ENCODE results near the gene RAB29. TPM values are rescaled to one million over a fixed set of nuclear protein-coding genes. Genes with fewer than 3 reads are reported as not detected.

The RAB29 gene
- polyA plus RNA-seq, 1 of the 3 experiments (the other 2 are of a cell fraction) = 9.2 TPM

DNA sequence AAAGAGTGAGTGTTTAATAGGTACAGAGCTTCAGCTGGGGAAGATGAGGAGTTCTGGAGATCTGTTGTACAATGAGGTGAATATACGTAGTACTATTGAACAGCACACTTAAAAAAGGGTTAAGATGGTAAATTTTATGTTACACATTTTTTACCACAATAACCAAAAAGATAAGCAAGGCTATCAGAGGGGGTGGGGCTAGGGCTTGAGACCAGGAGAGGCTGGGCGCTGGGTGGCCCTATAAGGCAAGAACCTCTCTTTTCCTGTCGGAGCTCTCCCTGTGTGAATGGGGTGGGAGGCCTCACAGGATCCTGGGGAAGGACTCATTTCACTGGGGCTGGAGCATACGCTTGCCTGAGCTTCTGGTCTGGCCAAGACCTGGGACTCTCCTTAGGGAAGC, 28.7 kb upstream of the RAB29 start:
- DNase-seq = no peak
- Histone ChIP-seq H3K27ac (ENCODE audit: low read depth in 2 of 2, low read length in 1 of 2) (no peak overlapping the region), H3K27me3 (ENCODE audit: insufficient read depth) (no peaks in the 10 kb centered on the region), H2AFZ (ENCODE audit: low read depth) (no peak overlapping the region), H3K4me1 (ENCODE audit: control insufficient read depth in 1 of 2, insufficient read depth in 2 of 2, low read depth in 1 of 2, low read length in 1 of 2) (peaks cover 0 to 8% of the 10 kb centered on the region in 2 experiments; a peak in 1 of 4 replicates), H3K9me2 (no peaks in the 10 kb centered on the region), H3K9ac (no peak overlapping the region), H3K4me2 (no peak overlapping the region), H4K20me1 (ENCODE audit: insufficient read depth) (no peaks in the 10 kb centered on the region), H3K9me3 (no peaks in the 10 kb centered on the region), H3K4me3 (ENCODE audit: low read depth in 2 of 2, low read length in 1 of 2) (no peak overlapping the region), H3K36me3 (replicated peaks in 1 of 2; ENCODE audit: control insufficient read depth in 1 of 2, insufficient read depth in 2 of 2, low read length in 1 of 2) (peaks cover 0 to 20% of the 10 kb centered on the region in 2 experiments), H3F3A (replicated peaks; ENCODE audit: insufficient read depth) (no peaks in the 10 kb centered on the region), H3K79me2 (ENCODE audit: insufficient read depth) (no peaks in the 10 kb centered on the region)
- WGBS (ENCODE audit: low lambda C conversion rate) = 92% methylated on average over 3 of the region's 4 CpGs
- CTCF ChIA-PET = interaction anchor here (1.2 to 3.0 kb wide), 3 partner anchors 9 to 103 kb away, joined by 3 to 24 read pairs (median 12); no protein-coding TSS in a partner anchor
- TF ChIP-seq RXRA (IDR thresholded peaks at IDR 0.05; ENCODE audit: borderline replicate concordance, low read depth) (no peak), ELF1 (IDR thresholded peaks at IDR 0.05) (no peak), FOXJ3 (CRISPR knock-in tag; IDR thresholded peaks at IDR 0.05) (no peak), PBX3 (IDR thresholded peaks at IDR 0.05) (no peak), TEAD4 (IDR thresholded peaks at IDR 0.05; ENCODE audit: borderline replicate concordance, insufficient read depth) (no peak), POLR2AphosphoS5 (IDR thresholded peaks at IDR 0.05; ENCODE audit: low read depth, low read length) (no peak), RAD21 (IDR thresholded peaks at IDR 0.05; ENCODE audit: low read length) (no peak), RFX5 (IDR thresholded peaks at IDR 0.05; ENCODE audit: low read length) (no peak), CHD2 (IDR thresholded peaks at IDR 0.05; ENCODE audit: low read length, partially characterized antibody) (no peak), TCF12 (IDR thresholded peaks at IDR 0.05) (no peak)
- TF ChIP-seq, protein P1, sequence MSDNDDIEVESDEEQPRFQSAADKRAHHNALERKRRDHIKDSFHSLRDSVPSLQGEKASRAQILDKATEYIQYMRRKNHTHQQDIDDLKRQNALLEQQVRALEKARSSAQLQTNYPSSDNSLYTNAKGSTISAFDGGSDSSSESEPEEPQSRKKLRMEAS (IDR thresholded peaks at IDR 0.05; ENCODE audit: low read depth) = no peak
- TF ChIP-seq, protein P2, sequence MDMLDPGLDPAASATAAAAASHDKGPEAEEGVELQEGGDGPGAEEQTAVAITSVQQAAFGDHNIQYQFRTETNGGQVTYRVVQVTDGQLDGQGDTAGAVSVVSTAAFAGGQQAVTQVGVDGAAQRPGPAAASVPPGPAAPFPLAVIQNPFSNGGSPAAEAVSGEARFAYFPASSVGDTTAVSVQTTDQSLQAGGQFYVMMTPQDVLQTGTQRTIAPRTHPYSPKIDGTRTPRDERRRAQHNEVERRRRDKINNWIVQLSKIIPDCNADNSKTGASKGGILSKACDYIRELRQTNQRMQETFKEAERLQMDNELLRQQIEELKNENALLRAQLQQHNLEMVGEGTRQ (IDR thresholded peaks at IDR 0.05; ENCODE audit: borderline replicate concordance, low read depth, low read length) = no peak
- POLR2A ChIA-PET = no interaction called here

- Histone ChIP-seq H2AFZ (ENCODE audit: low read depth) (no peak overlapping the region), H4K20me1 (ENCODE audit: insufficient read depth) (no peaks in the 10 kb centered on the region), H3K36me3 (replicated peaks in 1 of 2; ENCODE audit: control insufficient read depth in 1 of 2, insufficient read depth in 2 of 2, low read length in 1 of 2) (peaks cover 0 to 28% of the 10 kb centered on the region in 2 experiments), H3F3A (replicated peaks; ENCODE audit: insufficient read depth) (no peaks in the 10 kb centered on the region), H3K79me2 (ENCODE audit: insufficient read depth) (no peaks in the 10 kb centered on the region), H3K27ac (ENCODE audit: low read depth in 2 of 2, low read length in 1 of 2) (no peak overlapping the region), H3K4me1 (ENCODE audit: control insufficient read depth in 1 of 2, insufficient read depth in 2 of 2, low read depth in 1 of 2, low read length in 1 of 2) (peaks cover 0 to 1% of the 10 kb centered on the region in 2 experiments; a peak in 1 of 4 replicates), H3K9me2 (no peaks in the 10 kb centered on the region), H3K4me3 (ENCODE audit: low read depth in 2 of 2, low read length in 1 of 2) (no peak overlapping the region), H3K9me3 (no peaks in the 10 kb centered on the region), H3K9ac (no peak overlapping the region), H3K4me2 (no peak overlapping the region), H3K27me3 (ENCODE audit: insufficient read depth) (no peaks in the 10 kb centered on the region)
- ChIA-PET CTCF (interaction anchor here (0.9 to 1.3 kb wide), 3 partner anchors 9 to 175 kb away, joined by 4 to 5 read pairs (median 5); no protein-coding TSS in a partner anchor), POLR2A (no interaction called here)
- WGBS (ENCODE audit: low lambda C conversion rate) = over 99% methylated on average over 8 of the region's 8 CpGs
- no peak for DNase-seq
- TF ChIP-seq TEAD4 (IDR thresholded peaks at IDR 0.05; ENCODE audit: borderline replicate concordance, insufficient read depth) (no peak), EP300 (IDR thresholded peaks at IDR 0.05; ENCODE audit: borderline replicate concordance in 1 of 2, low read depth in 1 of 2, low read length in 1 of 2) (no peak), POLR2AphosphoS5 (IDR thresholded peaks at IDR 0.05; ENCODE audit: low read depth, low read length) (no peak), RCOR1 (IDR thresholded peaks at IDR 0.05; ENCODE audit: low read length) (no peak), TCF12 (IDR thresholded peaks at IDR 0.05) (no peak), GATA2 (CRISPR knock-in tag; IDR thresholded peaks at IDR 0.05) (no peak), CHD2 (IDR thresholded peaks at IDR 0.05; ENCODE audit: low read length, partially characterized antibody) (no peak), JUND (IDR thresholded peaks at IDR 0.05) (no peak)
- TF ChIP-seq, protein P3, sequence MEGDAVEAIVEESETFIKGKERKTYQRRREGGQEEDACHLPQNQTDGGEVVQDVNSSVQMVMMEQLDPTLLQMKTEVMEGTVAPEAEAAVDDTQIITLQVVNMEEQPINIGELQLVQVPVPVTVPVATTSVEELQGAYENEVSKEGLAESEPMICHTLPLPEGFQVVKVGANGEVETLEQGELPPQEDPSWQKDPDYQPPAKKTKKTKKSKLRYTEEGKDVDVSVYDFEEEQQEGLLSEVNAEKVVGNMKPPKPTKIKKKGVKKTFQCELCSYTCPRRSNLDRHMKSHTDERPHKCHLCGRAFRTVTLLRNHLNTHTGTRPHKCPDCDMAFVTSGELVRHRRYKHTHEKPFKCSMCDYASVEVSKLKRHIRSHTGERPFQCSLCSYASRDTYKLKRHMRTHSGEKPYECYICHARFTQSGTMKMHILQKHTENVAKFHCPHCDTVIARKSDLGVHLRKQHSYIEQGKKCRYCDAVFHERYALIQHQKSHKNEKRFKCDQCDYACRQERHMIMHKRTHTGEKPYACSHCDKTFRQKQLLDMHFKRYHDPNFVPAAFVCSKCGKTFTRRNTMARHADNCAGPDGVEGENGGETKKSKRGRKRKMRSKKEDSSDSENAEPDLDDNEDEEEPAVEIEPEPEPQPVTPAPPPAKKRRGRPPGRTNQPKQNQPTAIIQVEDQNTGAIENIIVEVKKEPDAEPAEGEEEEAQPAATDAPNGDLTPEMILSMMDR (IDR thresholded peaks at IDR 0.05) = no peak
- TF ChIP-seq, protein P4, sequence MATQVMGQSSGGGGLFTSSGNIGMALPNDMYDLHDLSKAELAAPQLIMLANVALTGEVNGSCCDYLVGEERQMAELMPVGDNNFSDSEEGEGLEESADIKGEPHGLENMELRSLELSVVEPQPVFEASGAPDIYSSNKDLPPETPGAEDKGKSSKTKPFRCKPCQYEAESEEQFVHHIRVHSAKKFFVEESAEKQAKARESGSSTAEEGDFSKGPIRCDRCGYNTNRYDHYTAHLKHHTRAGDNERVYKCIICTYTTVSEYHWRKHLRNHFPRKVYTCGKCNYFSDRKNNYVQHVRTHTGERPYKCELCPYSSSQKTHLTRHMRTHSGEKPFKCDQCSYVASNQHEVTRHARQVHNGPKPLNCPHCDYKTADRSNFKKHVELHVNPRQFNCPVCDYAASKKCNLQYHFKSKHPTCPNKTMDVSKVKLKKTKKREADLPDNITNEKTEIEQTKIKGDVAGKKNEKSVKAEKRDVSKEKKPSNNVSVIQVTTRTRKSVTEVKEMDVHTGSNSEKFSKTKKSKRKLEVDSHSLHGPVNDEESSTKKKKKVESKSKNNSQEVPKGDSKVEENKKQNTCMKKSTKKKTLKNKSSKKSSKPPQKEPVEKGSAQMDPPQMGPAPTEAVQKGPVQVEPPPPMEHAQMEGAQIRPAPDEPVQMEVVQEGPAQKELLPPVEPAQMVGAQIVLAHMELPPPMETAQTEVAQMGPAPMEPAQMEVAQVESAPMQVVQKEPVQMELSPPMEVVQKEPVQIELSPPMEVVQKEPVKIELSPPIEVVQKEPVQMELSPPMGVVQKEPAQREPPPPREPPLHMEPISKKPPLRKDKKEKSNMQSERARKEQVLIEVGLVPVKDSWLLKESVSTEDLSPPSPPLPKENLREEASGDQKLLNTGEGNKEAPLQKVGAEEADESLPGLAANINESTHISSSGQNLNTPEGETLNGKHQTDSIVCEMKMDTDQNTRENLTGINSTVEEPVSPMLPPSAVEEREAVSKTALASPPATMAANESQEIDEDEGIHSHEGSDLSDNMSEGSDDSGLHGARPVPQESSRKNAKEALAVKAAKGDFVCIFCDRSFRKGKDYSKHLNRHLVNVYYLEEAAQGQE (IDR thresholded peaks at IDR 0.05; ENCODE audit: low read depth, low read length) = no peak
These were observed 26.8 kb upstream of the RAB29 start for GRCh38 chr1:205802060-205802459.
